ENCODE measurements around the gene PRPF8.

PRPF8 gene

DNA sequence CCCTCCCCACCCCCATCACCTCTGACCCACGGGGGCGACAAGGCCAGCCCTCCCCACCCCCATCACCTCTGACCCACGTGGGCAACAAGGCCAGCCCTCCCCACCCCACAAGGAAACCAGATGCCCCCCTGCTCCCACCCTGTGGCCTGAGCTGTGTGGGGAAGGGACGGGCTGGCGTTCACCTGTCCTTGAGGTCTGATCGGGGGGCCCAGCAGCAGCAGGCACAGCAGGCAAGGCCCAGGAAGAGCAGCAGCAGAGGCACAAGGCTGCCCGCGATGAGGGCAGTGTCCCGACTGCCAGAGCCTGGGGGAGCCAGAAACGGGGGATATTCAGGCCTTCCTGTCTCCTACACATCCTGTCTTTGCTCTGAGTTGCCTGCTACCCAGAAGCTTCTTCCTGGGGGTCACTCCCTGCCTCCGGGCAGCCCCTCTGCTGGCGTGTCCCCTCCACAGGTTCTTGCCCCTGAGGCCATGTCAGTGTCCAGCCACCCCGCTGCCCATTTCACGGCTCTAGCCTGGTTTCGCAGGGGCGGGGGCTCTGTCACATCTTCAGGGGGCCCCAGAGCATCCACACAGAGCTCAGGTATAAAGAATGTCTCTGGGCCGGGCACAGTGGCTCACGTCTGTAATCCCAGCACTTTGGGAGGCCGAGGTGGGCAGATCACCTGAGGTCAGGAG lies 45.9 kb downstream of the PRPF8 start:
- H3K4me3 ChIP-seq (ENCODE audit: low read depth, low read length) = no peak overlapping the region
- TF ChIP-seq, protein P1, sequence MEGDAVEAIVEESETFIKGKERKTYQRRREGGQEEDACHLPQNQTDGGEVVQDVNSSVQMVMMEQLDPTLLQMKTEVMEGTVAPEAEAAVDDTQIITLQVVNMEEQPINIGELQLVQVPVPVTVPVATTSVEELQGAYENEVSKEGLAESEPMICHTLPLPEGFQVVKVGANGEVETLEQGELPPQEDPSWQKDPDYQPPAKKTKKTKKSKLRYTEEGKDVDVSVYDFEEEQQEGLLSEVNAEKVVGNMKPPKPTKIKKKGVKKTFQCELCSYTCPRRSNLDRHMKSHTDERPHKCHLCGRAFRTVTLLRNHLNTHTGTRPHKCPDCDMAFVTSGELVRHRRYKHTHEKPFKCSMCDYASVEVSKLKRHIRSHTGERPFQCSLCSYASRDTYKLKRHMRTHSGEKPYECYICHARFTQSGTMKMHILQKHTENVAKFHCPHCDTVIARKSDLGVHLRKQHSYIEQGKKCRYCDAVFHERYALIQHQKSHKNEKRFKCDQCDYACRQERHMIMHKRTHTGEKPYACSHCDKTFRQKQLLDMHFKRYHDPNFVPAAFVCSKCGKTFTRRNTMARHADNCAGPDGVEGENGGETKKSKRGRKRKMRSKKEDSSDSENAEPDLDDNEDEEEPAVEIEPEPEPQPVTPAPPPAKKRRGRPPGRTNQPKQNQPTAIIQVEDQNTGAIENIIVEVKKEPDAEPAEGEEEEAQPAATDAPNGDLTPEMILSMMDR (IDR thresholded peaks at IDR 0.05; ENCODE audit: low read depth, low read length) = no peak

DNA sequence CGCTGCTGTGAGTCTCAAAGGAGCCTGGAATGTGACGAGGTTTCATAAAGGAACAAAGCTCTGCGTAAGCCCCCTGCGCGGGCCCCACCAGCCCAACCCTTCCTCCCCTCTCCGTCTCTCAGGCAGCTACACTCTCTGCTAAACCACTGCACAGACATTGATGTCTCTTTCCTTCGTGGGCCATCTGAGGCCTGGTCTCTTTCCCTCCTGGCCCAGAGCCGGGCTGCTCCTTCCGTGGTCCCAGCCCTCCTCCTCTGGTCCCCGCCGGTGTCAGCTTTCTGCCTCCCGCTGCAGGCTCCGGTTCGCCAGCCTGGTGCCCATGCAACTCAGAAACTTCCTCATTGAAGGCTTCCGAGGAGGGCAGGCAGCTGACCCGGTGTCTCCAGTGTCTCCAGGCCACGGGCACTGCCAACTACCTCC lies 46.5 kb downstream of the PRPF8 start:
- no peak overlapping the region for H3K4me3 ChIP-seq (ENCODE audit: low read depth, low read length)
- TF ChIP-seq, protein P1 (IDR thresholded peaks at IDR 0.05; ENCODE audit: low read depth, low read length) = no peak

DNA sequence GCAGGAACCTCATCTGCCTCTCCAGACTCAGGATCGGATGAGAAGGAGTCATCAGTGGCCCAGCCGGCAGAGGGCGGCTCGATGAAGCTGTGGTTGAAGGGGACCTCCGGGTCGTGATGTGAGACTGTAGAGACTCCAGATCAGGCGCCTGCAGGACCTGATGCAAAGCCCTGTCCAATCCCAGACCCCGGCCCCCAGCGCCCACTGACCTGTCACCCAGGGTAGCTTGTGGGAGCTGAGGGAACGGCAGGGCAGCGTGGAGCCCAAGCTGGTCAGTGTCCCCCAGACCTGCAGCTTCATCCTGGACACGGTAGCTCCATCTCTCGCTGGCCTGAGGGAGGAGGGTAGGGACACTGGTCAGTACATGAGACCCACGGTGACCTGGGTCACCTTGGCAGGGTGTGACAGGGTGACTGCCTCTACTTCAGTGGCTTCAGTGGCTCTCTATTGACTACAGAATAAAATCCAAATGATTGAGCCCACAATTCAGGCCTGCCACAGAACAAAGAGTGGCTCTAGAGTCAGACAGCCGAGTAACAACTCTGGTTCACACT lies 47.9 kb downstream of the PRPF8 start:
- TF ChIP-seq, protein P1 (IDR thresholded peaks at IDR 0.05; ENCODE audit: low read depth, low read length) = no peak
- no peak overlapping the region for H3K4me3 ChIP-seq (ENCODE audit: low read depth, low read length)

DNA sequence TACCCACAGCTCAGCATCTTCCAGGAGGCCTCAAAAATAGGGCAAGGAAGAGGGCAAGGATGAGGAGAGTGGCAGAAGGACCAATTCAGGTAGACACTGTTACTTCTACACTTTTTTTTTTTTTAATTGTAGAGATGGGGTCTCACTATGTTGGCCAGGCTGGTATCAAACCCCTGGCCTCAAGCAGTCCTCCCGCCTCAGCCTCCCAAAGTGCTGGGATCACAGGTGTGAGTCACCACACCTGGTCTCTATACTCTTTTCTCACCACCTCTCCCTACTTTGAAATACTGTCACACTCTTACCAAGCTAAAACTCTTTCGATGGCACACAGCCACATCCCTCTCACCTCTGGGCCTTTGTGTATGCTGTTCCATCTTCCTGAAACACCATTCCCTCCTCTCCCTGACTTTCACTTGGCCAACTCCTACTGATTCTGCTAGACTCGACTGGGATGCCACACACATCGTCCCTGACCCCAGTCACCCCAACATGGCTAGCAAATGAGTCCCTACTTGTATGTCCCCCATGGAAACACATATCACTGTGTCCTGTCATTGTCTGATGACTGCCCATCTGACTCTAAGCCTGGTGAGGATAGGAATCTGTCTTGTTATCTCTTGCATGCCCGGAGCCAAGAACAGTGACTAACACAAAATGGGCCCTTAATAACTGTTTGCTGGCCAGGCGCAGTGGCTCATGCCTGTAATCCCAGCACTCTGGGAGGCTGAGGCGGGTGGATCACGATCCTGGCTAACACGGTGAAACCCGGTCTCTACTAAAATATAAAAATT lies 48.8 kb downstream of the PRPF8 start:
- TF ChIP-seq, protein P1 (IDR thresholded peaks at IDR 0.05; ENCODE audit: low read depth, low read length) = no peak
- H3K4me3 ChIP-seq (ENCODE audit: low read depth, low read length) = no peak overlapping the region

DNA sequence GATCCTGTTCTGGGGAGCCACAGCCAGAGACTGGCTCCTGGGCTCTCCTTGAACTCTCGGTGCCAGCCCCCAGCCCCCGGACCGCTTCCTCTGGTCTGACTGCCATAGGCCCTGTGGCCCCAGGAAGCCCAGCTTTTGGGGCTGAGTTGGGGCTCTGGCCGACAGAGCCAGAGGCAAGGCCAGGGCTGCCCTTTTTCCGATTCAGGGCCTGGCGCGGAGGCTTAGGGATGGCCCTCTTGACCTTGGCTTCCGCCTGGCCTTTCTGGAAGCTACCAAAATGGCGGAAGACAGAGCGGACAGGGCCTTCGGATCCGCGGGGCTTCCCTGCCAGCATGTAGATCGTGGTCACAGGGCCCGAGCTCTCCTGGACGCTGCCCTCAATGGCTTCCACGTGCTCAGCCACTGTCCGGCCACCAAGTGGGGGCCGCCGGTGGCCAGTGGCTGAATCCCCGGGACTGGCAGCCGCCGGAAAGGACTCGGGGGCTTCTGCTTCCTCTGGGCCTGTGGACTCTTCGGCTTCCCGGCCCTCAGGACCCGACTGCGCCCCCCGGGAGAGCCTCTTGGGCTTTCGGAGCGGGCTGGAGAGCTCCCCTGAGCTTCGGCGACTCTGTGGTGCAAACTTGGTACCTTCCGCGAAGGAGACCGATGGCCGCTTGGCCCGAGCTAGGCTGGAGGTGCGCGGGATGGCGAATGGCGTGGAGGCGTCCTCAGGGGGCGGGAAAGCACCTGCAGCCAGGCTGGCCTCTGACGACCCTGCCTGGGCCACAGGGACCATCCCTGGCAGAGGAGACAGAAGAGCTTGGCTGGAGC lies 49.6 kb downstream of the PRPF8 start:
- TF ChIP-seq, protein P1 (IDR thresholded peaks at IDR 0.05; ENCODE audit: low read depth, low read length) = no peak
- no peak overlapping the region for H3K4me3 ChIP-seq (ENCODE audit: low read depth, low read length)

DNA sequence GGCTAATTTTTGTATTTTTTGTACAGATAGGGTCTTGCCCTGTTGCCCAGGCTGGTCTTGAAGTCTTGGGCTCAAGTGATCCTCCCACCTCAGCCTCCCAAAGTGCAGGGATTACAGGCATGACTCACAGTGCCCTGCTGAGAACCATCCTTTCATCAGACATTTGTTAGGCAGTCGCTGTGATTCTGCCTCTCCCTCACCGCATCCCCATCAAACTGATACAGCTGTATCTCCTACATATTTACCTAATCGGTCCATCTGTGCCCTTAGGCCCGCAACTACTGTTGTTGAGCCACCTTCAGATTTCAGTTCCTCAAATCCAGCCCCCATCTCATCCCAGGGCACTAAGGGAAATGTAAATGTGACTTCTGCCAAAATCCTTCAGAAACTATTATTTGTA lies 54.0 kb downstream of the PRPF8 start:
- TF ChIP-seq, protein P1 (IDR thresholded peaks at IDR 0.05; ENCODE audit: low read depth, low read length) = no peak
- H3K4me3 ChIP-seq (ENCODE audit: low read depth, low read length) = no peak overlapping the region
